ENCODE data around the gene HMGN3.

Gene HMGN3

DNA sequence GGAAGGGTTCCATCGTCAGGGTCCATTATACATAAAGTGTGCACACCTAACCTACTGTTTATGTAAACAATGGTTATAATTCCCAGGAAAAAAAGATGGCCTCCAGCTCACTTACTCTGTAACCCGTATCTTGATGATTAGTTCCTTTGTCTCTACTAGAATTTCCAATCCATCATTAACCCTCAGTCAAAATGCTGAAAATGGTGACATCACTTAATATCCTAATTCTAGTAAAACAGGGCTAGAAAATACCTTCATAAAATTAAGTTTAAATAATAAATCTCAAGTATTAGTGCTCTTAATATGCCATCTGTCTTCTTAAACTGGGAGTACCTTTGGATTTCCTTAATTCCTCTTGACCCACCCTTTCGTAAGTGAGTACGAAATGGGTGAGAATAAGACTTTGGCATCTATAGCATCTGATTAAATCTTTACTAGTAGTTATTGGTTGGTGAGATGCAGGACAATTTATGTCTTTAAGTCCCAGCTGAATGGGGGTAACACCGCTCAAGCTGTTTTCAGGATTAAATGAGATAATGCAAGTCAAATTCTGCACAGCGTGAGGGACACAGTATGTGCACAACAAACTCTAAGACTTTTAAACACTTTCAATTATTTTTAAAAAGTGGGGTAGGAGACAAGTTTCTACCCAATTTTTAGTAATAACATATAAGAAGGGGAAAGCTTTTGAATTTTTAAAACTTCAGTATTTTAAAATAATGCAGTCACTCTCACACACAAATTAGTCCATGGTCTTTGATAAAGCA, 1.6 kb downstream of the HMGN3 start:
- DNase-seq = no peak

DNA sequence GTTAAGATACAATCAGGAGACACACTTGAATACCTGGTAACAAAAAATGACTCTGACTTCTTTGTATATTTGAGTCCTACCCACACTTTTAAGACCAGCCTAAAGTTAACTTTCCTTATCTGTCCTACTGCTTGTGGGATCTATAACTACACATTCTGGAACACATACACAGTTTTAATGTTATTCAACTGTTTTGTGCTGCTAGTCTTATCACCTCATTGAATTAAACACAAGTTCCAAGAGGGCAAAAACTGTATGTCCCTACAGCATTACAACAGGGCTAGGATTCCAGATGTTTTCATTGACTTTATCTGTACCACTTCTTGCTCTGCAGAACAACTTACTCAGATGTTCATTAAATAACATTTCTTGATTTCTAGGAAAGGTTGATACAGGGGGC, 2.8 kb downstream of the HMGN3 start:
- DNase-seq = no peak

DNA sequence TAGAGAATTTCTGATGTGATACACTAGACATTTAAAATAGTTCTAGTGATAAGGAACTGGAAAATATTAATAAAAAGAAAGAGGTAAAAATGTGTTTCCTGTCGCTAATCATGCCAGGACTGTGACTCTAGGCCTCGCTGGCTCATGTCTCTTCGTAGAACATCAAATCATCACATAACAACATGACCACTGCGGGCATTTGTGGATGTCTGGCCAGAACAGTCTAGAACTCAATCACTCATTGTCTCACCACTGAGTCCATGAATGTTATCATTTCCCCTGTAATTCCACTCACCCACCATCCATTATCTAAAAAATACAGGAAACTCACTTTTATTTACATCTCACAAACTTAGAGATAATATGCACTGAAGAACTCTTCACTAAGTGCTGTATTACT, 3.4 kb downstream of the HMGN3 start:
- DNase-seq = no peak

DNA sequence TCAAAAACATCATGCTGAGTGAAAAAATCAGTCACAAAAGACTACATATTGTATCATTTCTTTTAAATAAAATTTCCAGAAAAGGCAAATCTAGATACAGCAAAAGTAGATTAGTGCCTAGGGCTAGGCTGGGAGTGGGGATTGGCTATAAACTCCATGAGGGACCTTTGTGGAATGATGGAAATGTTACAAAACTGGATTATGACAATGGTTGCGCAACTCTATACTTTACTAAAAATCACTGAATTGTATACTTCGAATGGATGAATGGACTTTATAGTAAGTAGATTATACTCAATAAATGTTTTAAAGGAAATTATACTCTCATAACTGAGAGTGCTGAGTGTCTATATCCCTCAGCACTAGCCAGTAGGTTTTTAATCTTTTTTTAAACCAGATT, 4.3 kb downstream of the HMGN3 start:
- DNase-seq = no peak

DNA sequence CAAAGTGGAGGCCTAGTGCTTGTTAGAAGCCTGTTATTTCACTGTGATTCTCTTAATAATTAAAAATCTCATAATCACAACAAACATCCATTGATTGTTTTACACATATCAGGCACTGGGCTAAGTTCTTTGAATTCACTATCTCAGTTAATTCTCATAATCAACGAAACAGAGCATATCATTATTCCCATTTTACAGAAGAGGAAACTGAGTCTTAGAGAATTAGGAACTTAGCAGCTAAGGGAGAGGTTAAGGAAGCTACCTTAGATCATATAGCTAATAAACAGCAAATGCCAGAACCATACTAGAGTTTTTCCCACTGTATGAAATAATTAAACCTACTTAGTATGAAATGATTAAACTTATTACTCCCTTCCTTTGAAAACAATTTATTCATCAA, 7.0 kb downstream of the HMGN3 start:
- no peak for DNase-seq

DNA sequence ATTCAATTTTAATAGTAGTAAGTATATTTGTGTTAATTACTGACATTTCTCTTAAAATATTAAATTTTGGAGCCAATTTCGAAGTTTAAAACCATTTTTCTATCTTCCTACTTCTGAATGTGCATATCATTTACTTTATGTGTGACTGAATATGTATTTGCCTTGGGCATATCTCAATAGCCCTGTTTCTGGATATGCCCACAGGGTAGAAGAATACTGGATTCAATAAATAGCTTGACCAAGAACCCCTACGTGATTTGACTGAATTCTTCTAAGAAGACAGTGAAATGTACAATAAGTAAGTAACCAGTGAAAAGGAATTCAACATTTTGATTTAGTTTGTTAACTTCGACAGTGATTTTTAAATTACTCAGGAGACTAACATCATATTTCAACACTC, 7.8 kb downstream of the HMGN3 start:
- no peak for DNase-seq

DNA sequence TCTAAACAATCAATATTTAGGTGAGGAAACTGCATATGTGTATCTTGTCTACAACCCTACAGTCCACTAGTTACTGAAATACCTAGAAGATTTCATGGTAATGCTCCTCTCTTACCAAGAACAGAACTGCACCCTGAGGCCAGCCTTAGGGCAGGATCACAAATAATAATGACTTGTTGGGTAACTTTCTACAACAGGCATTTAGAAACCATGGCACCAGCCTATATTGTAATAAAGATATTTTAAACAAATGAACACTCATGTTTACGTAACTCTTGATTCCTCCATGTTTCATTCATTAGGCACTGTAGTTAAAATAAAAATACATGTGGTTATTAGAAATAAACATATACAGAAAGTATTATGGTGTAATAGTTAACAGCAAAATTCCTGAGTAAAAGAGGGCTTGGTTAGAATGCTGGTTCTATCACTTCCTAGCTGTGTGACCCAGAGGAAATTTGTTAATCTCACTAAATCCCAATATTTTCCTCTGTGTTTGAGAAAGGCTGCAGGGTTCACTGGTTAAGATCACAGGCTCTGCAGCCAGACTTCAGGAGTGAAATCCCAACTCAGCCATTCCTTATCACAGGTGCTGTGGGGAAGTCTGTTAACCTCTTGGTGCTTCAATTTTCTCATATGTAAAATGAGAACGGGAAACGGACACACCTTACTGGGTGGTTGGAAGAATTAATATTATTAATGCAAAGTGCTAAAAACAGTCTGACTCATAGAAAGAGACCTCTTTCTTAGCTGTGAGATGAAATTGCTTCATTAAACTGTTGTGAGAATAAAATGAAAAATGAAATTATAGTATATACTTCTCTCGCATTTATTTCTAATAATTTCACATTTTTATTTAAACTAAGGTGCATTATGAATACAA, 8.5 kb downstream of the HMGN3 start:
- DNase-seq = no peak

DNA sequence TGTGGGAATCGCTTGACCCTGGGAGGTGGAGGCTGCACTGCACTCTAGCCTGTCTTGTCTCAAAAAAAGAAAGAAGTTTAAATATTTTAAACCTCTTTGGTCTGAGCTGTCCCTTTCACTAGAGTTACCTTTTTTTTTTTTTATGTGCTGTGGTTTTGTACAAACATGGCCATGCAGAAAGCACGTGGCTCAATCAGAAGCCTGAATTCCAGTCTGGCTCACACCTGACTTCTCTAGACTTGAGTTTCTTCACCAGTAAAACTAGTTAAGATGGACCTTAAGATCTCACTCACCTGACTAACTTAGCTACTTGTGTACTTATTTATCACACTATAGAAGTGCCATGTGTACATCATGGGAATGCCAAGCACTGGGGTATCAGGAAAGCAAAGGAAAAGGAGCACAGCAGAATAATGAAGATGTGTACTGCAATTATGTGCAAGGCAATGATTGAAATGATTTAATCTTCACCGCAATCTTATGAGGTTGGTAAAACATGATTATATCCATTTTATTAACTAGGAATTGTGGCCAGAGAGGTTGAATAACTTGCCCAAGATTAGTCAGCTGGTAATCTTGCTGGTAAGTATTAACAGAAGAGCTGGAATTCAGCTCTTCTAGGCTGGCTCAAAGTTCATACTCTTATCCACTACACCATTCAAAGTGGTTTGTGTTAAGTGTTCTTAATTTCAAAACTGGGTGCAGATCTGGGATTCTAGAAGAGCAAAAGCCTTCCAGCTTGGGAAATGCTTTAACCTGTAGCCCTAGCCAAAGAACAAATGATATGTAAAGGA, 10.7 kb downstream of the HMGN3 start:
- no peak for DNase-seq

DNA sequence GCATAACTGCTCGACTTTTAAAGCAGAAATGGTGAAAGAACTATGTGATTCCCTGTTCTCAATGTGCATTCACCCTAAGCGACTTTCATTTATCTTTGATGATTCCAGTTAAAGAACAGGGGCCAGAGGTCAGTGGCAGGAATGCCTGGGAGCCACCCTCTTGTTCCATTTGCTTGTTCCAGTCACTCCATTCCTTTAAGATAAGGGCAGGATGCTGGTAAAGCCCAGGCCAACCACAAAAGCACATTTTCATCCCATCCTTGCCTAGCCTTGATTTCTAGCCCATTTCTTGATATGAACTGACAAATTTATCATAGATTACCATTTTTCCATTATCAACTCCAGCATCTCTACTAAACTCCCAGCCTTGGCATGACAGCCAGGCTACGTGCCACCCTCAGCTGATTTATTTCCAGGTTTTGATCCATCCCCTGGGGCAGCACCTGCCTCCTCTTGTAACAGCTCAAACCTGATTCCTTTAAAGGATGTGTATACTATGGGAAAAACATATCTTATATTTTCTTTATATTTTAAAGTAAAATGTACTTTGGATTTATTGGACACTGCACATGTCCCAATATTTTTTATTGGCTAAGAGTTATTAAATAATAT, 19.2 kb downstream of the HMGN3 start:
- no peak for DNase-seq

DNA sequence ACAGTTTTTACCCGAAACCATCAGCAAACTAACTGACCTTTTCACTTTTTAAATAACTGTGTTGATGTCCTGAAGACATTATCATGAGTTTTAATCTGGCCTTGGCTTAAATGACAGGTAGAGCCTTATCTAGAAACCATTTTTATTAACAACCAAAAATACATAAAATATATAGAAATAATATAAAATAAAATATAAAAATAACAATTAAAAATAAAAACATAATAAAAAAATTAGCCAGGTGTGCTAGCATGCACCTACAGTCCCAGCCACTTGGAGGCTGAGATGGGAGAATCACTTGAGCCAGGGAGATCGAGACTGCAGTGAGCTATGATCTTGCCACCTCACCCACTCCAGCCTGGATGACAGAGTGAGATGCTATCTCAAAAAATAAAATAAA, 21.6 kb downstream of the HMGN3 start:
- DNase-seq = no peak

DNA sequence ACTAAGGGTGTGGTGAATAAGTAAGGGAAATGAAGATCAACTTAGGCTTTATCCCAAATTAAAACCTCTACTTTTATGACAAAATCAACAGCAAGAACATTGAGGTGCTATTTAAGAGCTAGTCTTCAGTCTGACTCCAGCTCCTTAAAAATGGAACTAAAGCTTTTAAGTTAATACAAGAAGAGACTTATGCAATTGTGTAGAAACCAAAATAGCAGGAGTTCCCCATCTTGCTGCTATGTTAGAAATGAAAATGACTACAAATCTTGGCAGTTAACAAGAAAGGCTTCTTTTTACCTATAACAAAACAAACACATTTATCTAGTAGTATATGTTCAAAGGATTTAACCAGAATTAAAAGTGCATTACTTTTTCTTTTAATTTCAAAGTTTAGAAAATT, 25.7 kb downstream of the HMGN3 start:
- no peak for DNase-seq

DNA sequence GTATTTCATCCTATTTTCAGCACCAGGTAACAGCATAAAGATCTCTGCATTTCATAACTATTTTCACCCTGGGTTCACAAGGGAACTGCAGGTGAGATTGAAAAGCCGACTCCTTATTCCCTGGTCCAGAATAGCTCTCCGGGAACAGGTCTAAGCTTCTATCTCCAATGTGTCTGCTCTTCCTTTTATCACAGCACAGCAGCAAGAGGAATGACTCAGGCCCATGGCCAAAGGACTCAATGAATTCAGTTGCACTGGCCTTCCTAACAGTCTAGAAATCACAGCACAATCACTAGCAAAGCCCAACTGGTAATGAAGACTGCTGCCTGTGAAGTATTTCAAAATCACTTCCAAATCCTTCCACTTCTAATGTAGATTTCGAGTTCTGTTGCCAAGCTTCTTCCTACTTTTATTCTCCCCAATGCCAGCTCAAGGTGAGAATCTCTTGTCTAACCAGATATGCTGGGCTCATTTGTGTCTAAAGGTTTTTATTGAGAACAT, 30.7 kb downstream of the HMGN3 start:
- DNase-seq = no peak

DNA sequence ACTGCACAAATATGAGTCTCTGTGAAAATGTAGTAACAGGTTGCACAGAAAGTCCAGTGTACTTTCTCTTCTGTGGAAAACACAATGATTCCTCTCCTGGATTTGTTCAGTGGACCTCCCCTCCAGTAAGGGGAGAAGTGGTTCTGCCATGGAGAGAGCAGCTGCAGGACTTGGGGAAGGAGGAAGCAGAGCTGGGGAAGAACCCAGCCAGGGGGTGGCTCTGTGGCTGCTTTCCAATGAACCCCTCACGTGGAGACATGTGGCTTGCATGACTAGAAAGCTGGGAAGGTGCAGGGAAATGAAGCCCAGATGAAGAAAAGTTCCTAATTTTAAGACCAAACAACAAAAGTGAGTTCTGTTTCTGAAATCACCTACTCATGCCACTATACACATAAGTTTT, 31.9 kb downstream of the HMGN3 start:
- DNase-seq = no peak

DNA sequence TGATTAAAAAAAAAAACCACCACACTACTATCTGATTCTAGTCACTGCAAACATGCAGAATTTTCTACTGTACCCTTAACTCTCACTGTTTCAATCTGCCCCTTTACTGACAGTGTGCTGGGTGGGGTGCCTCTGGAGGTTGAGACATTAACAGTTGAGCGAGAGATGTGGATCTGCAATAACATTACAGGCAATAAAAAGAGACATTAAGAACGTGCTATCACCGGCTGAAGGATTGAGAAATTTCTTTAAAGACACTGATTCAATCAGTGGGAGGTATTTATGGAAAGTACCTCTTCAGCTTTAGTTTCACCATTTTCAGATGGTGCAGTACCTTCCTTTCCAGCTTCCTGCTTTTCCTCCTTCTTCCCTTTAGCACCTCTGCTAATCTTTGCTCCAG, 32.5 kb downstream of the HMGN3 start:
- no peak for DNase-seq

DNA sequence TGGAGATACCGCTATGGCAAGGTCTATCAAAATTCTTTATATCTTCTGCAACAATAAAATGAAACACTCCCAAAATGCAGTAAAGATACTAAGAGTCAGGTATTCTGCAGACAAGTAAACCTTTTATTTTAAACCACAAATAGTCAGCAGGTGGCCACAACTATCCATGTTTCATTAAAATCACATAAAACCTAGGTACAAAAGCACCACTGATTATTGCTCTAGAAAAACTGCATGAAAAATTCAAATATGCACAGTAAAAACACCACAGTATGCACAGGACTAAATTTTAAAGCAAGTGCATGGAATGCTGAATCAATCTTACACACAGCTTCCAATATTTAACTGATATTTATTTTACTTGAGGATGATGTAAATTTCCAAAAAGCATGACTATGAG, 33.3 kb downstream of the HMGN3 start:
- DNase-seq = no peak

DNA sequence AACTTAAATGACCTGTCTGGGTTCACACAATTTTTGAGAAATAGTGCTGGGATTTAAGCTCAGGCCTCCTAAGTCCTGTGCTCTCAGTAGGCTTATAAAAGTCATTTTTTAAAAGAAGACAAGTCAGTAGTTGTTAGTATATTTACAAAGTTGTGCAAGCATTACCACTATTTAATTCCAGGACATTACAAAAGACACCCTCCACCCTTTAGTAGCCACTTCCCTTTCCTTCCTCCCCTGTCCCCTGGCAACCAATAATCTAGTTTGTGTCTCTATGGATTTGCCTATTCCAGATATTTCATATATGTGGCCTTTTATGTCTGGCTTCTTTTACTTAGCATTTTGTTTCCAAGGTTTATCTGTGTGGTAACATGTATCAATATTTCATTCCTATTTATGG, 37.6 kb downstream of the HMGN3 start:
- DNase-seq = no peak

DNA sequence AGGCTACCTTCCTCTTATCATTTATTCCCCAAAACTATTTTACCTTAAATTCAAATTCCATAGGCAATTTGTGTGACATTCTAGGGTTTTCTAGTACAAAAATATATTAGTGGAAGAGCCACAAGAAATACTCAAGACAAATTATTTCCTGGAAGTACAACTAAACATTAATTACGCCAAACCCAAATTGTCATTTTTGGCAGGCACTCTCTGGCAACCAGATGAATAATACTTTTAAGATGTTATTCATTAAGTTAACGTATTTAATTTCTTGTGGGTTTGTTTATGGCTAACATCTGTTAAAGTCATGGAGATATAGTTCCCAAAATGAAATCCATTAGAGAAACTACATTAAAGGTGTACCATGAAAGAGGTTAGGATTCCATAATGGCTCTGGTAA, 40.5 kb downstream of the HMGN3 start:
- DNase-seq = peak; percentile 6

DNA sequence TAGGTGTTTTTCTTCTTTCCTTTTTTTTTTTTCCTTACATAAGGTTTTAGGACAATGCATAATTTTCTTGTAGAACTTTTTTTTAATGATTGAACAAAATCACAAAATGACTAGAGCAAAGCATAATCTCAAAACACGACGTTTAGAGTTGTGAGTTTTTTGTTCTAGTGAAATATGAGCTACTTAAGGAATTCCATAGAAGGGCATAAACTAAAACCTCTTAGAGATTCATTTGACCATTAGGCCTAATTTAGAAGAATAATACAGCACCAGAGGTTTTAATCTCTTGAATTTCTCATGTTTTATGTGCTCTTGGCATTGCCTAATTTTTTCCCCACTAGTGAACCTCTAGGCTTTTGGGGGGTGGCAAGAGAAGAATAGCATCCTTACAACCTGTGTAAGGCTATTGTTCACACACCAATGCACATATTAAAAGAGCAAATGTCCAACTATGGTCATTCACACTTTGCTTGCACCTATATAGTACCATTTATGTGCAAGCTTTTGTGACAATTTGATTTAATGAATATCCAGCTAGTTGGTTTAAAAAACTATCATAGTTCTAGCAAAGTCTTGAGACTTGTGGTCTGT, 44.6 kb downstream of the HMGN3 start:
- DNase-seq = no peak

DNA sequence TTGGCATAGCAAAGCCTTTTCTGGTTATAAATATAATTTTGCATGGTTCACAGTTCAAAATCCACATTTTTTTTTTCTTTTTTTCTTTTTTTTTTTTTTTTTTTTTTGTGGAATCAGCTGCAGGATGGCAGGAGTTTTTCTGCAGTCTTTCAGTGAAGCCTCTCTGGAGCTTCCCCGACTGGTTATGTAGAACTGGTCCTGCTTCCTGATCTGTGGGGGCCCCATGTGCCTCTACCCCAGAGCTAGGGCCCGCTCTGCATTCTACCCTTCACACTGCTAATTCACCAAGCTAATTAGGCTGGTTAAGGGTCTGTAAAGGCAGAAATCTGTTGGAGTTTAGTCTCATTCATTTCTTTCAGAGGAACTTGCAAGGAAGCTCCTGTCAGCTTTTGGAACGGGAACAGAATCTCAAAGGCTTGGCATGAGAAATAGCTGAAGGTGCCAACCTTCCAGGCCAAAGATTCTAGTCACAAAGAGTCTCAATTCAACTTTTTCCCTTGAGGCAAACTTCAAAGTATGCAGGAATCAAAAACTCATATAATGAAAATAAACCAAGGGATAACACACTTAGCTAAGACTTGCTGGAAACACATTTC, 45.5 kb downstream of the HMGN3 start:
- DNase-seq = no peak

DNA sequence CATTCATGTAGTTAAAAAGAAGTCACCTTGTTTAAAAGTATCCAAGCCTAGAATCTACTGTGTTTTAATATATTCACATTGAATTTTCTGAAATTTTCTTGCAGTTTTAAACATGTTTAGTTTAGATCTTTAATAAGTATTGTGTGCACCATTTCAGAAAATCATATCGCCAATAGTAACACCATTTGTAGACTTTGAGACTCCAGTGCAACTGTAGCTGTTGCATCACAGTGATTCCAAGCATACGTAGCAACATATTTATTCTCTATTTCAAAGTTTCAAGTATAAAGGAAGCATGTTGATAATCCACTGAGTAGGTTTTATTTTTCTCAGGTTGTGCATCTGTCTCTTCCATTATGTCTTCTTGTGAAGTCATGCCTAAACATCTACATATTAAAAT, 46.4 kb downstream of the HMGN3 start:
- no peak for DNase-seq

DNA sequence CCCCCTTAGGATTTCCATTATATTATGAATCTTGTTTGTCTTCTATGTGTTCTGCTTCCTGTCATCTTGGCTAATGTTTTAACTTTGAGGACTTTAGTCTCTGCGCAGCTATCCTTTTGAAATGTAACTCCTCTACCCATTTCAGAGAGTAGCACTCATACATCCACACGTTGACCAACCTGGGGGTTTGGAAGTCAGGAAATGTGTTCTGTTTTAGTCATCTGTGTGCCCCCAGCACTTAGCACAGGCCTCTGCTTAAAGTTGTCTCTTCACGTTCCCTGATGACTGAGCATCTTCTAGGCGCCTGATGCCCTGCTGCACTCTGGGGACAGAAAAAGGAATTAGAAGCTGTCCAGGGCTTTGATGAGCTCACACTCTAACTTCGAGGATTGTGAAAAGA, 47.9 kb downstream of the HMGN3 start:
- no peak for DNase-seq

DNA sequence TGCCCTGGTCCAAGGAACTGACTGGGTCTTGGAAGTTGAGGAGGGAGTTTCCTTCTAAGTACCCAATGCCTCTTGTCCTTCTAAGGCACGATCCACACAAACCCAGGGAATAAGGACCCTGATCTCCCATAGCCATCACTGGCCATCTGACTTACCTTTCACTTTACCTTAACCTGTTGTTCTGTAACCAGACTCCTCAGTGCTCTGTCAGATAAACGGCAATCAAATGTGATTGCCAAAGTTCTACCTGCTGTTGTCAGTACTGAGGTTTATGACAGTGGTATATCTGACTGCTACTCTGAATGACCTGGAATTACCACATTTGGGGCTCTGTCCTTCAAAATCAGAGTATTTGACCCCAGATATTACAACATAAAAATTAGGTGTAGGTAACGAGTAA, 49.8 kb downstream of the HMGN3 start:
- no peak for DNase-seq
